Measurements from ENCODE around the gene THSD8.
"Not testable (repeated sequence)": the region's sequence is repeated elsewhere in the genome, so short reads cannot be mapped to it uniquely, and the experiment has no call there.

Gene THSD8

DNA sequence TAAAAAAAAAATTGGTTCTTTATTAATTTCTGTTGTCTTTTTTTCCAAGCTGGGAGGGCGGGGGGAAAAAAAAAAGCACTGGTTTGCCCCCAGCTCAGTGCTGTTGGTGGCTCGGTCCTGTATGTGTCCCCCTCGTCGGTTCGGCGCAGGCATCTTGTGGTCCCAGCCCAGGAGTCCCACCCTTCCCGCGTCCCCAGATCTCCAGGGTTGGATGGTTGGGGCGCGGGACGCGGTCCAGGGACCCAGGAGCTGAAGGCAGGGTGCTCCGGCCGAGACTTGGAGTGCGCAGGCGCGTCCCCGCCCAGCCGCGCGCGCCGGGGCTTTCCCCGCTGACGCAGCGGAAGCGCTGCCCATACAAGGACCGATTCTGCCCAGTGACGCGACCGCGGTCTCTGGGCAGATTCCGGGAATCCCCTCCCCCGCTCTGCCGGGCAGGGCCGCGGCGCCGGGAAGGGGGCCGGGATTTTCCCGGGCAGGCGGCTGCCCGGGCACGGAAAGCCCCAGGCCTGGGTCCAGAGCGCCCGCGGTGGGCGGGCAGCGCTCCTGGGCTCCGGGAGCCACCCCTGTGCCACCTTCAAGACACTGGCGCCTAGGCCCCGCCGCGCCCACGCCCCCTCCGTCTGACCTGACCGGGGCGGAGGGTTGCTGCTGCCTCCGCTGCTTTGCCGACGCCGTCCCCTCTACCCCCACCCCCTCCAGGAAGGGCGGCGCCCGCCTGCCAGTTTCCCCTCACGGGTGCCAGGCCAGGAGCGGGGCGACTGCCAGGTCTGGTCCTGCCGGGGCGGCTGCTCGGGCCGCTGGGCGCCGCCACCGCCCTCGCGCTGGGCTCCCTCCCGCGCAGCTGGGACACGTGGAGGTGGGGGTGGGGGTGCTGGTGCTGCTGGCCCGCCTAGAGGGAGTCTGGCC lies 8.3 kb upstream of the THSD8 start:
- peaks cover 19% of the 10 kb centered on the region for H3K4me1 ChIP-seq (ENCODE audit: insufficient read depth, insufficient read length)
- peaks cover 25% of the 10 kb centered on the region for H3K27me3 ChIP-seq (ENCODE audit: insufficient read depth, insufficient read length)
- no peaks in the 10 kb centered on the region for H3K9me3 ChIP-seq (ENCODE audit: insufficient read depth, low read length)
- H3K9ac ChIP-seq (ENCODE audit: insufficient read length, low read depth): peak overlapping the region; percentile 95
- DNase-seq (ENCODE audit: low read depth, low spot score): peak; percentile 85
- H3K4me3 ChIP-seq (ENCODE audit: insufficient read length, low read depth): peak overlapping the region; percentile 72
- TF ChIP-seq ZNF274 (IDR thresholded peaks at IDR 0.05; ENCODE audit: low read depth, low read length): no peak
- no peak for TF ChIP-seq SUZ12 (IDR thresholded peaks at IDR 0.05; ENCODE audit: extremely low read depth, insufficient read depth, insufficient read length)
- no peak for TF ChIP-seq YY1 (IDR thresholded peaks at IDR 0.05; ENCODE audit: insufficient read depth, insufficient read length)
- peaks cover 8% of the 10 kb centered on the region for H3K36me3 ChIP-seq (ENCODE audit: insufficient read depth, insufficient read length, low read length)

DNA sequence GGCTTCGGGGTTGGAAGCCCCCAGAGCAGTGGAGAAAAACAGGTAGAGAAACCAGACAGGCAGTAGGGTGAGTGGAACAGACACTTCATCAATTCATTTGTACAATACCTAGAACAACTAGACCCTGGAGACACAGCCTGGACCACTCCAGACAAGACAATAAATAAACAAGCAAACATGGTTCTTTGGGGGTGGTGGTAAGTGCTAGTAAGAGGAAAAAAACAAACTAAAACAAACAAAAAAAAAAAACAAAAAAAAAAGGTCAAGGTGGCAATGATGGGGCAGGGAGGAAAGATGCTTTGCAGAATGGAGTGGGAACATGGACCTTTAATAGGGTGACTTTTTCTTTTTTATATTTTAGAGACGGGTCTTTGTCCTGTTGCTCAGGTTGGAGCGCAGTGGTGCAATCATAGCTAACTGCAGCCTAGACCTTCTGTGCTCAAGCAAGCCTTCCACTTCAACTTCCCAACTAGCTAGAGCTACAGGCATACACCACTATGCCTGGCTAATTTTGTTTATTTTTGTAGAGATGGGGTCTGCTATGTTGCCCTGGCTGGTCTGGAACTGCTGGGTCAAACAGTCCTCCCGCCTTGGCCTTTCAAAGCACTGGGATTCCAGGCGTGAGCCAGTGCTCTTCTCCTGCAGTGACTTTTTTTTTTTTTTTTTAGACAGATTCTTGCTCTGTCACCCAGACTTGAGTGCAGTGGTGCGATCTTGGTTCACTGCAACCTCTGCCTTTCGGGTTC lies 7.5 kb upstream of the THSD8 start:
- H3K9me3 ChIP-seq (ENCODE audit: insufficient read depth, low read length): no peaks in the 10 kb centered on the region
- peak overlapping the region; percentile 72 for H3K4me3 ChIP-seq (ENCODE audit: insufficient read length, low read depth)
- peak overlapping the region; percentile 95 for H3K9ac ChIP-seq (ENCODE audit: insufficient read length, low read depth)
- peaks cover 13% of the 10 kb centered on the region for H3K4me1 ChIP-seq (ENCODE audit: insufficient read depth, insufficient read length)
- peaks cover 25% of the 10 kb centered on the region for H3K27me3 ChIP-seq (ENCODE audit: insufficient read depth, insufficient read length)
- TF ChIP-seq YY1 (IDR thresholded peaks at IDR 0.05; ENCODE audit: insufficient read depth, insufficient read length) (no peak), ZNF274 (IDR thresholded peaks at IDR 0.05; ENCODE audit: low read depth, low read length) (no peak), SUZ12 (IDR thresholded peaks at IDR 0.05; ENCODE audit: extremely low read depth, insufficient read depth, insufficient read length) (no peak)
- H3K36me3 ChIP-seq (ENCODE audit: insufficient read depth, insufficient read length, low read length): peaks cover 14% of the 10 kb centered on the region
- no peak for DNase-seq (ENCODE audit: low read depth, low spot score)

DNA sequence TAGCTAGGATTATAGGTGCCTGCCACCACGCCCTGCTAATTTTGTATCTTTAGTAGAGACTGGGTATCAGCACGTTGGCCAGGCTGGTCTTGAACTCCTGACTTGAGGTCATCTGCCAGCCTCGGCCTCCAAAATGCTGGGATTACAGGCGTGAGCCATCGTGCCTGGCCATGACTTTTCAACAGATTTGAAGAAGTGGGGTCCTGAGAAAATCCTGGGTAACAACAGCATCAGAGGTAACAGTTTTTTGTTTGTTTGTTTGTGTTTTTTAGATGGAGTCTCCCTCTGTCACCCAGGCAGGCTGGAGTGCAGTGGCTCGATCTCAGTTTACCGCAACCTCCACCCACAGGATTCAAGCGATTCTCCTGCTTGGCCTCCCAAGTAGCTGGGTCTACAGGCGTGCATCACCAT lies 6.9 kb upstream of the THSD8 start:
- Histone ChIP-seq H3K9ac (ENCODE audit: insufficient read length, low read depth) (no peak overlapping the region), H3K4me3 (ENCODE audit: insufficient read length, low read depth) (no peak overlapping the region), H3K9me3 (ENCODE audit: insufficient read depth, low read length) (no peaks in the 10 kb centered on the region), H3K27me3 (ENCODE audit: insufficient read depth, insufficient read length) (peaks cover 25% of the 10 kb centered on the region), H3K4me1 (ENCODE audit: insufficient read depth, insufficient read length) (peaks cover 15% of the 10 kb centered on the region), H3K36me3 (ENCODE audit: insufficient read depth, insufficient read length, low read length) (peaks cover 20% of the 10 kb centered on the region)
- no peak for DNase-seq (ENCODE audit: low read depth, low spot score)
- TF ChIP-seq SUZ12 (IDR thresholded peaks at IDR 0.05; ENCODE audit: extremely low read depth, insufficient read depth, insufficient read length) (no peak), YY1 (IDR thresholded peaks at IDR 0.05; ENCODE audit: insufficient read depth, insufficient read length) (no peak), ZNF274 (IDR thresholded peaks at IDR 0.05; ENCODE audit: low read depth, low read length) (no peak)

DNA sequence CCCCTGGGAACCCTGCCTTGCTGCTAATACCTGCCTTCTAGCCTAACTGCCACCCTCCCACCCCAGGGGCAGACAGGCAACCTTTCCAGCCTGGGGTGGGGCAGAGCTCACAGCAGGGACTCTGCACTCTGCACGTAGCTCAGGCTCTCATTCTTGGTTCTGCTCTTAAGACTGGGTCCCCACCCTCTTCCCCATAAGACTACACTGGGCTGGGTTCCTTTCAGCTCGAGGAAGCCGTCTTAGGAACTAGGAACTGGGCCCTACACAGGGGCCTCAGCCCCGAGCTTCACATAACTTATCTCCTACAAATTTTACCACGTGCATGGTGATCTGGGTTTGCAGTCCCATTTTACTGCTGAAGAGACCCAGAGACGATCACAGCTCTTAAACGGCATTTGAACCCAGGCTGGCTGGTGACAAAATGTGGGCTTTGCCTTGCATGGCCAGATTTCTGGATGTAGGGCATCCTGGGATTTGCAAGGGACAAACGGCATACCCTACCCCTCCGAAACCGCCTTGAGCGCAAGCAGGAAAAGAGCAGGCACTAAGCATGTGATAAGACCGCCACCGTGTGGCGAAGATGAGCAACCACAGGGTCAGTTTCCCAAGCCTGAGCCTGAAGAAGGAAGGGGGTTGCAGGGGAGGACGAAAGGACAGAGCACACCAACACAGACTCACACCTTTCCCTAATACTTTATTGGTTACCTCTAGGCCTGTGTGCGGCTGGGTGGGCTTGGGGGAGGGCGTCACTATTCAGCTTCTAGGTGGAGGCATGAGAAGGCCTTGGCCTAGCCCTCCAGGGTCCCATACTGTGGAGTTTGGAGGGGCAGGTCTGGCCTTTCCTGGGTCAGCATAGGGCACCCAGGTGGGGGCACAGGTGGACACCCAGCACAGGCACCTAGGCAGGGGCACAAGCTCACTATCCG lies 5.5 kb upstream of the THSD8 start:
- H3K9me3 ChIP-seq (ENCODE audit: insufficient read depth, low read length): no peaks in the 10 kb centered on the region
- H3K4me3 ChIP-seq (ENCODE audit: insufficient read length, low read depth): no peak overlapping the region
- H3K27me3 ChIP-seq (ENCODE audit: insufficient read depth, insufficient read length): peaks cover 15% of the 10 kb centered on the region
- peak; percentile 84 for DNase-seq (ENCODE audit: low read depth, low spot score)
- H3K9ac ChIP-seq (ENCODE audit: insufficient read length, low read depth): peak overlapping the region; percentile 58
- peaks cover 29% of the 10 kb centered on the region for H3K36me3 ChIP-seq (ENCODE audit: insufficient read depth, insufficient read length, low read length)
- peaks cover 13% of the 10 kb centered on the region for H3K4me1 ChIP-seq (ENCODE audit: insufficient read depth, insufficient read length)
- no peak for TF ChIP-seq ZNF274 (IDR thresholded peaks at IDR 0.05; ENCODE audit: low read depth, low read length)

DNA sequence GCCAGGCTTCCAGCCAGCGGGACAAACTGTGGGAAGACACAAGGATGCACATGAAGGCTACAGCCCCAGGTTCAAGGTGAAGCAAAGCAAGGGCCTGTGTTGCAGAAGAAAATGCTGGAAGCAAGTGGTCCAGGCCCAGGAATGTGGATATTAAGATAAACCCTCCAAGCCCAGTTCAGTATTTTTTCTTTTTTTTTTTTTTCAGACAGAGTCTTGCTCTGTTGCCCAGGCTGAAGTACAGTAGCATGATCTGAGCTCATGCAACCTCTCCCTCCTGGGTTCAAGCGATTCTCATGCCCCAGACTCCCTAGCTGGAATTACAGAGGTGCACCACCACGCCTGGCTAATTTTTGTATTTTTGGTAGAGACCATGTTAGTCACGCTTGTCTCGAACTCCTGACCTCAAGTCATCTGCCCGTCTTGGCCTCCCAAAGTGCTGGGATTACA lies 4.7 kb upstream of the THSD8 start:
- no peak for TF ChIP-seq SUZ12 (IDR thresholded peaks at IDR 0.05; ENCODE audit: extremely low read depth, insufficient read depth, insufficient read length)
- no peak for TF ChIP-seq ZNF274 (IDR thresholded peaks at IDR 0.05; ENCODE audit: low read depth, low read length)
- no peak for TF ChIP-seq YY1 (IDR thresholded peaks at IDR 0.05; ENCODE audit: insufficient read depth, insufficient read length)
- H3K9me3 ChIP-seq (ENCODE audit: insufficient read depth, low read length): no peaks in the 10 kb centered on the region
- peaks cover 29% of the 10 kb centered on the region for H3K36me3 ChIP-seq (ENCODE audit: insufficient read depth, insufficient read length, low read length)
- DNase-seq (ENCODE audit: low read depth, low spot score): no peak
- no peak overlapping the region for H3K4me3 ChIP-seq (ENCODE audit: insufficient read length, low read depth)
- no peak overlapping the region for H3K9ac ChIP-seq (ENCODE audit: insufficient read length, low read depth)
- peaks cover 13% of the 10 kb centered on the region for H3K4me1 ChIP-seq (ENCODE audit: insufficient read depth, insufficient read length)
- H3K27me3 ChIP-seq (ENCODE audit: insufficient read depth, insufficient read length): peaks cover 12% of the 10 kb centered on the region

DNA sequence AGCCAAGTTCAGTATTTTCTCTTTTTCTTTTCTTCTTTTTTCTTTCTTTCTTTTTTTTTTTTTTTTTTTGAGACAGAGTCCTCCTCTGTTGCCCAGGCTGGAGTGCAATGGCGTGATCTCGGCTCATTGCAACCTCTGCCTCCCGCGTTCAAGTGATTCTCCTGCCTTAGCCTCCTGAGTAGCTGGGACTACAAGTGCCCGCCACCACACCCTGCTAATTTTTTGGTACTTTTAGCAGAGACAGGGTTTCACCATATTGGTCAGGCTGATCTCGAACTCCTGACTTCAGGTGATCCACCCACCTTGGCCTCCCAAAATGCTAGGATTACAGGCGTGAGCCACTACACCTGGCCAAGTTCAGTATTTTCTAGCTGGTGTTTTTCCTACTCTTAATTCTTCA lies 4.3 kb upstream of the THSD8 start:
- Histone ChIP-seq H3K4me1 (ENCODE audit: insufficient read depth, insufficient read length) (peaks cover 13% of the 10 kb centered on the region), H3K27me3 (ENCODE audit: insufficient read depth, insufficient read length) (peaks cover 12% of the 10 kb centered on the region), H3K36me3 (ENCODE audit: insufficient read depth, insufficient read length, low read length) (peaks cover 26% of the 10 kb centered on the region)
- DNase-seq (ENCODE audit: low read depth, low spot score); H3K4me3 ChIP-seq (ENCODE audit: insufficient read length, low read depth); H3K9me3 ChIP-seq (ENCODE audit: insufficient read depth, low read length); H3K9ac ChIP-seq (ENCODE audit: insufficient read length, low read depth): not testable (repeated sequence)
